ENCODE results near the gene CCT5.

DNA sequence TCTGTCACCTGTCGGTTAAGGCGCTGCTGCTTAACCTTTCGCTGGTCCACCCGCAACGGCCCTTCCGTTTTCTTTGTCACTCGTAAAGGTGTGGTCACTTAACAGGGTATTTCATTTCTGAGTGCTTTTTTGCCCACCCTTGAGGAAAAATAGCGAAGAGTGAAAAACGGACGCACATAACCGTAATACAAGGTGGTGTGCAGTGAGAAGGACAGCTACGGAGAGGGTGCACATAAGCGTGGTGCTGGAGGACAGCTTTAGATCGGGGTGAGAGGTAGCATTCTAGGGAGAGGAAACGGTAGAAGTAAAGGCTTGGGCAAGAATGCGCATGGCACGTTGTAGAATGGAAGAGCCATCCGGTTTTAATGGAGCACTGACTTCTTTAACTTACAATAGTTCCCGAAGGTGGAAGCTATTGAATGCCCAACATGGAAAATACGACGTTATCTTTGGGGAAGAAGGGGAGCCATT lies 761 bp downstream of the CCT5 start:
- TF ChIP-seq, protein P1, sequence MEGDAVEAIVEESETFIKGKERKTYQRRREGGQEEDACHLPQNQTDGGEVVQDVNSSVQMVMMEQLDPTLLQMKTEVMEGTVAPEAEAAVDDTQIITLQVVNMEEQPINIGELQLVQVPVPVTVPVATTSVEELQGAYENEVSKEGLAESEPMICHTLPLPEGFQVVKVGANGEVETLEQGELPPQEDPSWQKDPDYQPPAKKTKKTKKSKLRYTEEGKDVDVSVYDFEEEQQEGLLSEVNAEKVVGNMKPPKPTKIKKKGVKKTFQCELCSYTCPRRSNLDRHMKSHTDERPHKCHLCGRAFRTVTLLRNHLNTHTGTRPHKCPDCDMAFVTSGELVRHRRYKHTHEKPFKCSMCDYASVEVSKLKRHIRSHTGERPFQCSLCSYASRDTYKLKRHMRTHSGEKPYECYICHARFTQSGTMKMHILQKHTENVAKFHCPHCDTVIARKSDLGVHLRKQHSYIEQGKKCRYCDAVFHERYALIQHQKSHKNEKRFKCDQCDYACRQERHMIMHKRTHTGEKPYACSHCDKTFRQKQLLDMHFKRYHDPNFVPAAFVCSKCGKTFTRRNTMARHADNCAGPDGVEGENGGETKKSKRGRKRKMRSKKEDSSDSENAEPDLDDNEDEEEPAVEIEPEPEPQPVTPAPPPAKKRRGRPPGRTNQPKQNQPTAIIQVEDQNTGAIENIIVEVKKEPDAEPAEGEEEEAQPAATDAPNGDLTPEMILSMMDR (IDR thresholded peaks at IDR 0.05; ENCODE audit: borderline replicate concordance, extremely low read depth, low read length, poor library complexity, severe bottlenecking) = no peak
- TF ChIP-seq EZH2 (IDR thresholded peaks at IDR 0.05; ENCODE audit: borderline replicate concordance, low read depth, low read length, severe bottlenecking) = no peak

All from DND-41 (cell line).